HepG2 (cell line): ENCODE data around the gene FEV. TPM values are rescaled to one million over a fixed set of nuclear protein-coding genes. Genes with fewer than 3 reads are reported as not detected.

Experiments
- ATAC-seq: fragments of 200-7000 bp; cut with Tn5 transposase; 3 replicates; pipeline ENCODE4 v1.9.1; 2020; ENCODE audit warnings: mild to moderate bottlenecking, moderate library complexity
- BruUV-seq: library from RNA; stranded (reverse); fragments of 400-500 nt; replicated peaks from 2 replicates; lab custom pipeline; 2021; lab: Mats Ljungman, UMichigan
- CTCF ChIA-PET: fragments of 300-600 bp; formaldehyde crosslinking; extraction: SDS; loops from one replicate; lab custom pipeline; 2021; ENCODE audit warnings: low total read pairs, inconsistent platforms, low intra/inter-chr PET ratio; lab: Yijun Ruan, JAX
- POLR2A ChIA-PET: fragments of 350-600 bp; sonication (Branson Sonifier 250); formaldehyde crosslinking; loops from one replicate; lab custom pipeline; 2020; ENCODE audit warnings: antibody characterized with exemption, inconsistent platforms; lab: Yijun Ruan, JAX
- DNase-seq: peaks from one replicate; pipeline ENCODE4 v3.0.0-alpha.2; 2015; ENCODE audit warnings: low spot score
- FAIRE-seq: peaks from 3 replicates; lab custom pipeline; 2011; peaks lifted over from hg19 to GRCh38; lab: Jason Lieb, UNC
- H2AFZ ChIP-seq: one replicate; pipeline ENCODE4 v1.6.1; 2011; ENCODE audit warnings: low read length, inconsistent platforms
- H3K27ac ChIP-seq: fragments of 300-600 bp; 3 replicates; pipeline ENCODE4 v1.8.0; 2011; ENCODE audit warnings: mixed run types, mild to moderate bottlenecking, mixed read lengths, low read length, inconsistent platforms; ENCODE audit not compliant: insufficient read depth; ENCODE audit errors: extremely low read length
- H3K27me3 ChIP-seq, 2 experiments: fragments of 200-600 bp in 1 of 2; 2 replicates in 1 of 2; 3 replicates in 1 of 2; pipeline versions ENCODE4 v1.6.0 to v1.8.0; 2011; ENCODE audit warnings: low read length in 2 of 2, mild to moderate bottlenecking in 2 of 2, moderate library complexity in 2 of 2, inconsistent platforms in 1 of 2; ENCODE audit not compliant: insufficient read depth in 2 of 2, control insufficient read depth in 1 of 2
- H3K36me3 ChIP-seq, 2 experiments: fragments of 200-600 bp in 1 of 2; replicated peaks in 1 of 2; 2 replicates in 1 of 2; 3 replicates in 1 of 2; pipeline versions ENCODE4 v1.5.1 to v1.8.0; 2011; ENCODE audit warnings: low read length in 2 of 2, inconsistent platforms in 1 of 2; ENCODE audit not compliant: insufficient read depth in 2 of 2, control insufficient read depth in 1 of 2
- H3K4me1 ChIP-seq: 2 replicates; pipeline ENCODE4 v1.5.1; 2012; ENCODE audit warnings: low read length, inconsistent platforms; ENCODE audit not compliant: insufficient read depth
- H3K4me2 ChIP-seq: 2 replicates; pipeline ENCODE4 v1.6.0; 2011; ENCODE audit warnings: low read depth, low read length, inconsistent platforms
- H3K4me3 ChIP-seq, 3 experiments: fragments of 200-600 bp in 1 of 3; sonication (generic), shearing (Covaris generic) in 1 of 3; replicated peaks in 1 of 3; 2 replicates each; pipeline ENCODE4 v1.5.1; 2011 to 2016; ENCODE audit warnings: low read length in 3 of 3, inconsistent platforms in 2 of 3, low read depth in 2 of 3, mild to moderate bottlenecking in 2 of 3, control low read depth in 1 of 3, mixed read lengths in 1 of 3; ENCODE audit not compliant: insufficient read depth in 1 of 3
- H3K79me2 ChIP-seq: one replicate; pipeline ENCODE4 v1.6.1; 2011; ENCODE audit warnings: low read length, inconsistent platforms; ENCODE audit not compliant: insufficient read depth
- H3K9ac ChIP-seq: 2 replicates; pipeline ENCODE4 v1.6.0; 2011; ENCODE audit warnings: mild to moderate bottlenecking, low read depth, low read length, inconsistent platforms; ENCODE audit not compliant: insufficient read depth
- H3K9me3 ChIP-seq: 2 replicates; pipeline ENCODE4 v1.5.1; 2012; ENCODE audit warnings: mild to moderate bottlenecking, low read length
- H4K20me1 ChIP-seq: 2 replicates; pipeline ENCODE4 v1.6.0; 2011; ENCODE audit warnings: inconsistent platforms, mild to moderate bottlenecking, low read length, moderate library complexity; ENCODE audit not compliant: insufficient read depth
- EZH2 ChIP-seq: conservative IDR thresholded peaks from 2 replicates; pipeline ENCODE4 v1.6.1; 2012; ENCODE audit warnings: mild to moderate bottlenecking, low read depth, low read length, moderate library complexity
- RORA ChIP-seq: sonication (generic); formaldehyde crosslinking; IDR thresholded peaks from 2 replicates; pipeline ENCODE4 v1.5.0; 2020; ENCODE audit warnings: mild to moderate bottlenecking, missing genetic modification reagents, moderate library complexity
- RXRB ChIP-seq: IDR thresholded peaks from 2 replicates; pipeline ENCODE4 v1.6.1; 2016; ENCODE audit warnings: borderline replicate concordance, missing genetic modification reagents, missing compliant biosample characterization
- ZNF225 ChIP-seq: sonication (generic); formaldehyde crosslinking; IDR thresholded peaks from 2 replicates; pipeline ENCODE4 v1.4.0; 2020; ENCODE audit warnings: mild to moderate bottlenecking, missing genetic modification reagents
- WGBS: methylation state at CpG from one replicate; pipeline ENCODE4 v1.1.6; 2017; ENCODE audit warnings: low lambda C conversion rate; 5-methylcytosine and 5-hydroxymethylcytosine counted together
- in situ Hi-C: cut with HindIII; loops from 2 replicates; pipeline ENCODE4 v1.10.0; 2017; ENCODE audit warnings: low pct_unique_long_range_greater_than_20kb; ENCODE audit not compliant: extremely low pct_ligation_motif_present
- intact Hi-C: fragments of 100-400 bp; cut with micrococcal nuclease; formaldehyde crosslinking; loops from one replicate; pipeline ENCODE4 v1.10.0; 2022; ENCODE audit not compliant: unreplicated experiment
- polyA plus RNA-seq, 8 experiments: library from polyadenylated mRNA; depleted of rRNA in 3 of 8; stranded (reverse) in 7 of 8; unstranded in 1 of 8; fragments of >200 nt; fragmentation: Illumina TruSeq in 4 of 8; extraction: Trizol in 4 of 8; gene quantifications; 2 replicates each; pipeline versions ENCODE4 v1.2.1 to v1.2.3, GENCODE V29; 2011 to 2016; ENCODE audit warnings: low read depth in 4 of 8, missing spikeins in 1 of 8, mixed read lengths in 1 of 8; ENCODE audit not compliant: insufficient read depth in 1 of 8
- total RNA-seq, 5 experiments: library from RNA; depleted of rRNA; stranded (reverse); fragments of >200 nt; fragmentation: Illumina TruSeq; extraction: Trizol; gene quantifications; 2 replicates each; pipeline ENCODE4 v1.2.3, GENCODE V29; 2016; ENCODE audit warnings: low read depth in 1 of 5
- TF ChIP-seq, protein P1 (sequence below): sonication (generic); formaldehyde crosslinking; conservative IDR thresholded peaks from 2 replicates; pipeline ENCODE4 v1.4.0; 2020; ENCODE audit warnings: missing genetic modification reagents
- TF ChIP-seq, protein P2 (sequence below): sonication (generic); formaldehyde crosslinking; IDR thresholded peaks from 2 replicates; pipeline ENCODE4 v1.4.0; 2020; ENCODE audit warnings: mild to moderate bottlenecking, missing genetic modification reagents

The FEV gene
- total and polyA plus RNA-seq, 2 of the 13 experiments (the other 11 are each of a cell fraction or from before 2014, with no cell fraction given), result not detected

DNA sequence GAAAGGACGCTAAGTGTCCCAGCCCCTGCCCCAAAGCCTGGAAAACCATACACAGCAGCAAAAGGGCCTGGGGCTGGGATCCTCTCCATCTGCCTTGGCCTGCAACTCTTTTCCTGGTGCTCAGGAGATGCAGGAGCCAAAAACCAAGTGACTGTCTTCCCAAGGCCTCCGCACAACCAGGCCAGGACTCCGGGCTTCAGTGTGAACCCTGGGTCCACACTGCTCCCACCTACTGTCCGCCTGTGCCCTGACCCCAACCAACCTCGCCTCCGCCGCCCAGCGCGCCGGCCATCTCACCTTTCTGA, 1.1 kb downstream of the FEV start (continued):
- TF ChIP-seq, protein P1, sequence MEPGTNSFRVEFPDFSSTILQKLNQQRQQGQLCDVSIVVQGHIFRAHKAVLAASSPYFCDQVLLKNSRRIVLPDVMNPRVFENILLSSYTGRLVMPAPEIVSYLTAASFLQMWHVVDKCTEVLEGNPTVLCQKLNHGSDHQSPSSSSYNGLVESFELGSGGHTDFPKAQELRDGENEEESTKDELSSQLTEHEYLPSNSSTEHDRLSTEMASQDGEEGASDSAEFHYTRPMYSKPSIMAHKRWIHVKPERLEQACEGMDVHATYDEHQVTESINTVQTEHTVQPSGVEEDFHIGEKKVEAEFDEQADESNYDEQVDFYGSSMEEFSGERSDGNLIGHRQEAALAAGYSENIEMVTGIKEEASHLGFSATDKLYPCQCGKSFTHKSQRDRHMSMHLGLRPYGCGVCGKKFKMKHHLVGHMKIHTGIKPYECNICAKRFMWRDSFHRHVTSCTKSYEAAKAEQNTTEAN (CRISPR knock-in tag), result no peak
- TF ChIP-seq RORA (no peak), RXRB (no peak), ZNF225 (CRISPR knock-in tag) (no peak)

DNA sequence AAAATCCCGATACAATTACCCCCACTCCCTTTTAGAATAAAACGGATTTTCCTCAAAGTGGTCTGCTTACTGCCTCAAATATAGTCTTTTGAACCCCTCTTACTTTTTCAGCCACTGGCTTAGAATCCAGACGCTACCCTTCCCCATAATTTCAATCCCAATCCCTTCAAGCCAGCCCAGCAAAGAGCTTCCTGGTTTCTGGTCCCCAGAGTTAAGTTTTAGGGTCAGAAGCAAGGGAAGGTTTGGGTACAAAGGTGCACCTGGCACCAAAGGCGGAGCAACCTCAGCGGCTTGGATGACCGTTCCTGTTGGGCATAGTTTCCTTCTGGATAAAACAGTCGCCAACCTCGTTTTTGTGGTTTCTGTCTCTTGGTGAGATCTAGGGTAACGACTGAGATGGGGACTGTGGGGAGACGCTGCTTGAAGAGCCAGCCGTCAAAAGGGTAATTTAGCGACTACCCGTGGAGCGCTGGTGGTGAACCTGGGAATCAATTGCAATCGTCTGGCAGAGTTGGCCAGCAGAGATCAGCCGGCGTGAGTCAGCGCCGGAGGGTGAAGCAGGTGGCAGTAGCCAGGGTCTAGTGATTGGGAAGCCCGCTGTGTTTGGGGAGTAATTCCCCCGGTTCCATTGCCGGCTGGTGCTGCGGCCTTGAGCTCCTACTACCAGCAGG, 1.6 kb downstream of the FEV start:
- Histone ChIP-seq H3K4me2 (no peak overlapping the region), H3K4me1 (peaks cover 11% of the 10 kb centered on the region; the same call in 1 of the 2 replicates), H3K27ac (no peak overlapping the region), H3K4me3 (no peak overlapping the region), H3K9ac (no peak overlapping the region), H2AFZ (no peak overlapping the region), H3K79me2 (no peaks in the 10 kb centered on the region), H3K27me3 (peaks cover 37 to 82% of the 10 kb centered on the region in 2 experiments)
- intact Hi-C loops, result loop anchor here (10.0 kb wide), 1 partner anchor 119 kb away; no protein-coding TSS in a partner anchor
- ATAC-seq (no peak), DNase-seq (no peak), FAIRE-seq (no peak)
- no TSS peak for BruUV-seq
- in situ Hi-C loops, result no loop called here
- 27% methylated on average over 23 of the region's 23 CpGs for WGBS
- POLR2A ChIA-PET, result no interaction called here
- TF ChIP-seq EZH2, result peak; percentile 38; the same call in 1 of the 2 replicates
- TF ChIP-seq, protein P2, sequence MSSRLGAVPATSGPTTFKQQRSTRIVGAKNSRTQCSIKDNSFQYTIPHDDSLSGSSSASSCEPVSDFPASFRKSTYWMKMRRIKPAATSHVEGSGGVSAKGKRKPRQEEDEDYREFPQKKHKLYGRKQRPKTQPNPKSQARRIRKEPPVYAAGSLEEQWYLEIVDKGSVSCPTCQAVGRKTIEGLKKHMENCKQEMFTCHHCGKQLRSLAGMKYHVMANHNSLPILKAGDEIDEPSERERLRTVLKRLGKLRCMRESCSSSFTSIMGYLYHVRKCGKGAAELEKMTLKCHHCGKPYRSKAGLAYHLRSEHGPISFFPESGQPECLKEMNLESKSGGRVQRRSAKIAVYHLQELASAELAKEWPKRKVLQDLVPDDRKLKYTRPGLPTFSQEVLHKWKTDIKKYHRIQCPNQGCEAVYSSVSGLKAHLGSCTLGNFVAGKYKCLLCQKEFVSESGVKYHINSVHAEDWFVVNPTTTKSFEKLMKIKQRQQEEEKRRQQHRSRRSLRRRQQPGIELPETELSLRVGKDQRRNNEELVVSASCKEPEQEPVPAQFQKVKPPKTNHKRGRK (CRISPR knock-in tag), result no peak
- TF ChIP-seq, all 625 proteins: peak for 1
- H3K36me3 ChIP-seq, result no peaks in the 10 kb centered on the region
- peaks cover 10% of the 10 kb centered on the region; the same call in 1 of the 2 replicates for H4K20me1 ChIP-seq
- no peaks in the 10 kb centered on the region for H3K9me3 ChIP-seq
- CTCF ChIA-PET, result interaction anchor here (1.5 kb wide), 1 partner anchor 13 kb away, joined by 3 read pairs; no protein-coding TSS in a partner anchor
